ENCODE results near the gene IER5. TPM values are rescaled to one million over a fixed set of nuclear protein-coding genes. Genes with fewer than 3 reads are reported as not detected.

IER5 gene
- total and polyA plus RNA-seq, 9 of the 15 experiments (the other 6 are each of a cell fraction or from before 2014, with no cell fraction given) = 2.4 to 32.1 (median 12.0) TPM

DNA sequence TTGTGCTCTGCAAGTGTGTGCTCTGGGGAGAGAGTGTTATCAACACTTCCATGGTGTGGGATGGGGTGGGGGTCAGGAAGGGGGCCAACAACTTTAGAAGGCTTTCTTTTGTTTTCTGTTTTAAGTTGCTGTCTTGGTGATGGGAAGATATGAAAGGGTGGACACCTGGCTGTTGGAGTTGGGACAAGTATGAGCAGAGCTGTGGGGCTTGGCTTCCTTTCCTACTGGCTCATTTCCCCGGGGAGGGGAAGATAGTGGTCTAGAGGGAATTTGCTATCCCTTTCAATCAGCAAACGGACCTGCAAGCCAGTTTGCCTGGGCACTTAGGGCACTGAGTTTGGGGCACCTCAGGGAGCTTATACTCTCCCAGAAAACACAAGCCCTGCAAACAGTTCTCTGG, 19.2 kb downstream of the IER5 start:
- H3K4me3 ChIP-seq = no peak overlapping the region
- H3K9ac ChIP-seq (ENCODE audit: insufficient read depth in 1 of 2, low read depth in 2 of 2, low read length in 2 of 2) = no peak overlapping the region
- H3K36me3 ChIP-seq (ENCODE audit: control insufficient read depth, insufficient read depth, low read length) = no peaks in the 10 kb centered on the region
- ChIA-PET POLR2A (interaction anchor here (0.6 to 12.3 kb wide), 7 partner anchors 9 to 961 kb away, joined by 3 to 257 read pairs (median 5); partner anchors contain the start of gene IER5), CTCF (ENCODE audit: low intra/inter-chr PET ratio) (no interaction called here)
- H3K4me1 ChIP-seq (replicated peaks in 1 of 2; ENCODE audit: control insufficient read depth in 2 of 2, insufficient read depth in 2 of 2, low read length in 2 of 2) = peaks cover 21 to 53% of the 10 kb centered on the region in 2 experiments
- no peaks in the 10 kb centered on the region for H4K20me1 ChIP-seq (replicated peaks; ENCODE audit: control insufficient read depth, insufficient read depth, low read length)
- peaks cover 4% of the 10 kb centered on the region for H3K9me1 ChIP-seq (ENCODE audit: control insufficient read depth, insufficient read depth, low read length)
- no peak for FAIRE-seq
- H3K27ac ChIP-seq (ENCODE audit: extremely low read depth, low read depth, low read length) = no peak overlapping the region
- intact Hi-C loops (cut with micrococcal nuclease) (no loop called here), in situ Hi-C loops (cut with MboI) (no loop called here)
- no peak overlapping the region for H3K4me2 ChIP-seq (ENCODE audit: insufficient read depth, low read length)
- H3K79me2 ChIP-seq (ENCODE audit: control insufficient read depth, insufficient read depth, low read length) = peaks cover 4% of the 10 kb centered on the region; the same call in 1 of the 3 replicates
- 0% methylated on average over 2 of the region's 2 CpGs for WGBS (ENCODE audit: insufficient coverage, low coverage, missing lambda C conversion rate)
- H3K9me3 ChIP-seq (replicated peaks; ENCODE audit: control insufficient read depth, insufficient read depth, low read depth, low read length) = no peaks in the 10 kb centered on the region
- no peak for ATAC-seq
- no peaks in the 10 kb centered on the region for H3K27me3 ChIP-seq (ENCODE audit: control insufficient read depth in 2 of 2, insufficient read depth in 2 of 2, low read length in 2 of 2)
- no TSS peak for BruUV-seq (replicated peaks)
- TF ChIP-seq ATF6 (CRISPR knock-in tag; IDR thresholded peaks at IDR 0.05) (no peak), ZNF766 (CRISPR knock-in tag; conservative IDR thresholded peaks at IDR 0.05) (no peak), MED1 (CRISPR knock-in tag; IDR thresholded peaks at IDR 0.05; ENCODE audit: borderline replicate concordance) (no peak), FOXJ2 (tag; IDR thresholded peaks at IDR 0.05) (peak; percentile 46; the same call in 1 of the 2 replicates), RAD21 (CRISPR knock-in tag; conservative IDR thresholded peaks at IDR 0.05 in 1 of 2, IDR thresholded peaks at IDR 0.05 in 1 of 2) (no peak), VEZF1 (CRISPR knock-in tag; IDR thresholded peaks at IDR 0.05) (peak; percentile 36; the same call in 1 of the 2 replicates), ZNF449 (CRISPR knock-in tag; IDR thresholded peaks at IDR 0.05) (no peak), RAD51 (IDR thresholded peaks at IDR 0.05; ENCODE audit: borderline replicate concordance, low read depth) (no peak), CC2D1A (IDR thresholded peaks at IDR 0.05) (no peak), MAX (CRISPR knock-in tag; IDR thresholded peaks at IDR 0.05) (no peak)
- DNase-seq (ENCODE audit: extremely low read depth in 1 of 4, low spot score in 3 of 4) = no peak
- no peak overlapping the region for H2AFZ ChIP-seq (ENCODE audit: low read depth, low read length)
